GM12801 (cell line): ENCODE results near the gene GOPC.

ENCODE experiments used
- CTCF ChIP-seq: IDR thresholded peaks from one replicate; pipeline ENCODE4 v1.5.1; 2011; ENCODE audit warnings: control low read depth; ENCODE audit not compliant: insufficient read length; ENCODE audit errors: extremely low read depth

GOPC gene

GRCh38 chr6:117552618-117553017 is 49.7 kb downstream of the GOPC start:
- no peak for TF ChIP-seq CTCF

GRCh38 chr6:117550618-117551242 is 51.6 kb downstream of the GOPC start:
- TF ChIP-seq CTCF = no peak

- TF ChIP-seq CTCF = no peak
Measured at GRCh38 chr6:117550078-117550600, 52.2 kb downstream of the GOPC start.

GRCh38 chr6:117549611-117550010 is 52.7 kb downstream of the GOPC start:
- no peak for TF ChIP-seq CTCF

GRCh38 chr6:117548797-117549301 is 53.5 kb downstream of the GOPC start:
- TF ChIP-seq CTCF = no peak

- no peak for TF ChIP-seq CTCF
Measured at GRCh38 chr6:117547688-117548621, 54.4 kb downstream of the GOPC start.

- TF ChIP-seq CTCF = no peak
Measured at GRCh38 chr6:117546674-117547073, 55.6 kb downstream of the GOPC start.
